ENCODE results near the gene RNF150.

The RNF150 gene

DNA sequence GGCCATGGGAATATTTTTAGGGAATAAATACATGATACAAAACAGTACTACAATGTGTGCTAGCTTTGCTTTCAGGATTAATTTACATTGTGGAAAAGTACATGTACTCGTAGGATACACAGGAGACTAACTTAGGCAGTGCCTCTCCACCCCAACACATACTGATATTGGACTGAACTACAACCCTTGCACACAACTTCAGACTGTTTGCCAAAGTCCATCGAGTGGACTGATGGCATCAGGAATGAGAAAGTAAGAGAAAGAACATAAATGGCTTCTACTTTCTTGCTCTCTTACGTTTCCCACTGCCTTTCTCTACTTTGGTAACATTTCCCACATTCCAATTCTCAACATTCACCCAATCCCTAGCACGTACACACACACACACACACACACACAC is 130.1 kb downstream of the RNF150 start:
- no peak for DNase-seq (ENCODE audit: low read depth in 1 of 2, low spot score in 1 of 2)
- H3K27ac ChIP-seq (replicated peaks) = no peak overlapping the region
- no peak for TF ChIP-seq POLR2AphosphoS5 (IDR thresholded peaks at IDR 0.05; ENCODE audit: low read depth)
- TF ChIP-seq, protein P1, sequence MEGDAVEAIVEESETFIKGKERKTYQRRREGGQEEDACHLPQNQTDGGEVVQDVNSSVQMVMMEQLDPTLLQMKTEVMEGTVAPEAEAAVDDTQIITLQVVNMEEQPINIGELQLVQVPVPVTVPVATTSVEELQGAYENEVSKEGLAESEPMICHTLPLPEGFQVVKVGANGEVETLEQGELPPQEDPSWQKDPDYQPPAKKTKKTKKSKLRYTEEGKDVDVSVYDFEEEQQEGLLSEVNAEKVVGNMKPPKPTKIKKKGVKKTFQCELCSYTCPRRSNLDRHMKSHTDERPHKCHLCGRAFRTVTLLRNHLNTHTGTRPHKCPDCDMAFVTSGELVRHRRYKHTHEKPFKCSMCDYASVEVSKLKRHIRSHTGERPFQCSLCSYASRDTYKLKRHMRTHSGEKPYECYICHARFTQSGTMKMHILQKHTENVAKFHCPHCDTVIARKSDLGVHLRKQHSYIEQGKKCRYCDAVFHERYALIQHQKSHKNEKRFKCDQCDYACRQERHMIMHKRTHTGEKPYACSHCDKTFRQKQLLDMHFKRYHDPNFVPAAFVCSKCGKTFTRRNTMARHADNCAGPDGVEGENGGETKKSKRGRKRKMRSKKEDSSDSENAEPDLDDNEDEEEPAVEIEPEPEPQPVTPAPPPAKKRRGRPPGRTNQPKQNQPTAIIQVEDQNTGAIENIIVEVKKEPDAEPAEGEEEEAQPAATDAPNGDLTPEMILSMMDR (IDR thresholded peaks at IDR 0.05; ENCODE audit: insufficient read depth, low read length) = no peak
- TF ChIP-seq GABPA (IDR thresholded peaks at IDR 0.05; ENCODE audit: low read depth) = no peak
- TF ChIP-seq, protein P2, sequence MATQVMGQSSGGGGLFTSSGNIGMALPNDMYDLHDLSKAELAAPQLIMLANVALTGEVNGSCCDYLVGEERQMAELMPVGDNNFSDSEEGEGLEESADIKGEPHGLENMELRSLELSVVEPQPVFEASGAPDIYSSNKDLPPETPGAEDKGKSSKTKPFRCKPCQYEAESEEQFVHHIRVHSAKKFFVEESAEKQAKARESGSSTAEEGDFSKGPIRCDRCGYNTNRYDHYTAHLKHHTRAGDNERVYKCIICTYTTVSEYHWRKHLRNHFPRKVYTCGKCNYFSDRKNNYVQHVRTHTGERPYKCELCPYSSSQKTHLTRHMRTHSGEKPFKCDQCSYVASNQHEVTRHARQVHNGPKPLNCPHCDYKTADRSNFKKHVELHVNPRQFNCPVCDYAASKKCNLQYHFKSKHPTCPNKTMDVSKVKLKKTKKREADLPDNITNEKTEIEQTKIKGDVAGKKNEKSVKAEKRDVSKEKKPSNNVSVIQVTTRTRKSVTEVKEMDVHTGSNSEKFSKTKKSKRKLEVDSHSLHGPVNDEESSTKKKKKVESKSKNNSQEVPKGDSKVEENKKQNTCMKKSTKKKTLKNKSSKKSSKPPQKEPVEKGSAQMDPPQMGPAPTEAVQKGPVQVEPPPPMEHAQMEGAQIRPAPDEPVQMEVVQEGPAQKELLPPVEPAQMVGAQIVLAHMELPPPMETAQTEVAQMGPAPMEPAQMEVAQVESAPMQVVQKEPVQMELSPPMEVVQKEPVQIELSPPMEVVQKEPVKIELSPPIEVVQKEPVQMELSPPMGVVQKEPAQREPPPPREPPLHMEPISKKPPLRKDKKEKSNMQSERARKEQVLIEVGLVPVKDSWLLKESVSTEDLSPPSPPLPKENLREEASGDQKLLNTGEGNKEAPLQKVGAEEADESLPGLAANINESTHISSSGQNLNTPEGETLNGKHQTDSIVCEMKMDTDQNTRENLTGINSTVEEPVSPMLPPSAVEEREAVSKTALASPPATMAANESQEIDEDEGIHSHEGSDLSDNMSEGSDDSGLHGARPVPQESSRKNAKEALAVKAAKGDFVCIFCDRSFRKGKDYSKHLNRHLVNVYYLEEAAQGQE (IDR thresholded peaks at IDR 0.05; ENCODE audit: insufficient replicate concordance, low read depth) = no peak
- no peak for TF ChIP-seq SPI1 (IDR thresholded peaks at IDR 0.05; ENCODE audit: borderline replicate concordance, low read depth)
- H3K27me3 ChIP-seq (ENCODE audit: insufficient read depth, poor library complexity, severe bottlenecking) = no peaks in the 10 kb centered on the region
- H3K4me3 ChIP-seq (replicated peaks; ENCODE audit: insufficient read depth, low read length) = no peak overlapping the region

DNA sequence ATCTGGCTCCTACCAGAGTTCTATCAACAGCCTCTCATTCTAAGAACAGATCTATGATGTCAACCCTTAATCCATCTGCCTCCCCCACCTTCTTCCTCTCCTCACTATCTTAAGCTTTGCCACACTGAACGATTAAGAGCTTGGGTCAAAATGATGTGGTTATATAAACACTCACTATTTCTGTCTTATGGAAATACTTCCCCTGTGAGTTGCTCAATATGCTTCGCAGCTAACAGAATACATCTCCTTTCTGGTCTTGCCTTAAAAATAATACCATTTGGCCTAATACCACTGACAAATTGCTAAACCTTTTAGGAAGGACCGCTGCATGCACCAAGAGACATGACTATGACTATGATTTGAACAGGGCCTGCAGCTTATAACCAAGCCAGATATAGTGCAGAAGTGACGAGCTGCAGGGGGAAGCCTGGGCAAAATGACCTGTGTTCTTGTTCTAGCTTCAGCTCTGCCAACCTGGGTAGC is 130.9 kb downstream of the RNF150 start:
- TF ChIP-seq POLR2AphosphoS5 (IDR thresholded peaks at IDR 0.05; ENCODE audit: low read depth) = no peak
- TF ChIP-seq, protein P2 (IDR thresholded peaks at IDR 0.05; ENCODE audit: insufficient replicate concordance, low read depth) = no peak
- TF ChIP-seq SPI1 (IDR thresholded peaks at IDR 0.05; ENCODE audit: borderline replicate concordance, low read depth) = no peak
- TF ChIP-seq, protein P1 (IDR thresholded peaks at IDR 0.05; ENCODE audit: insufficient read depth, low read length) = no peak
- DNase-seq (ENCODE audit: low read depth in 1 of 2, low spot score in 1 of 2) = no peak
- Histone ChIP-seq H3K27ac (replicated peaks) (no peak overlapping the region), H3K4me3 (replicated peaks; ENCODE audit: insufficient read depth, low read length) (no peak overlapping the region), H3K27me3 (ENCODE audit: insufficient read depth, poor library complexity, severe bottlenecking) (no peaks in the 10 kb centered on the region)

DNA sequence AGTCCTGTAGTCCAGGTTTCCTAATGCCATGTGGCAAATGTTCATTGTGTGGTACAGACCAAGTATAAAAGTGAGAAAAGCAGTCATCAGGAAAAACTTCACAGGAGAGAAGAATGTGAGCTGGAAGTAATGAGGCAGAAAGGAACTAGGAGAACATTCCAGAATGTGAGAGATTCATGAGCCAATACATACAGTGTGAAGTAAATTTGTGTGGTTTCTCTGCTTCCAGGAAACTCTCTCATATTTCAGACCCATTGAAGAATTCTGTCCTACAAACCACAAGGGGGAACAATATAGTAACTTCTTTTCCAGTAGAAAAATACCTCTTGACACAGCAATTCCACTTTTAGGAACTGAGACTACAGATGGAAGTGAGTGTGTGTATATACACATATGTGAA is 136.5 kb downstream of the RNF150 start:
- no peak for DNase-seq (ENCODE audit: low read depth in 1 of 2, low spot score in 1 of 2)
- TF ChIP-seq, protein P2 (IDR thresholded peaks at IDR 0.05; ENCODE audit: insufficient replicate concordance, low read depth) = no peak
- TF ChIP-seq POLR2AphosphoS5 (IDR thresholded peaks at IDR 0.05; ENCODE audit: low read depth) (no peak), SPI1 (IDR thresholded peaks at IDR 0.05; ENCODE audit: borderline replicate concordance, low read depth) (no peak), GABPA (IDR thresholded peaks at IDR 0.05; ENCODE audit: low read depth) (no peak)
- TF ChIP-seq, protein P1 (IDR thresholded peaks at IDR 0.05; ENCODE audit: insufficient read depth, low read length) = no peak
- Histone ChIP-seq H3K27ac (replicated peaks) (no peak overlapping the region), H3K27me3 (ENCODE audit: insufficient read depth, poor library complexity, severe bottlenecking) (no peaks in the 10 kb centered on the region), H3K4me3 (replicated peaks; ENCODE audit: insufficient read depth, low read length) (no peak overlapping the region)
